Stimulated activated naive B cell treated with anti-CD40 and anti-IgM and Interleukin-4, amounts not matched to agents 10 μg/mL and 1 μg/mL and 100 μg/mL, for 72 hours (primary cell): Measurements from ENCODE around the gene ASIP.
"Not testable (repeated sequence)": the region's sequence is repeated elsewhere in the genome, so short reads cannot be mapped to it uniquely, and the experiment has no call there.

Source experiments
- ATAC-seq, 2 donors: fragments of 150-1000 bp; cut with Tn5 transposase; replicated peaks; 2 replicates each; pipeline ENCODE4 v1.10.0; 2021; ENCODE audit warnings: moderate library complexity in 1 of 2
- DNase-seq: peaks from one replicate; pipeline ENCODE4 v3.0.0; 2021
- H3K27ac Mint-ChIP-seq: one replicate; pipeline ENCODE4 v1.8.0; 2022; ENCODE audit warnings: mild to moderate bottlenecking, mixed read lengths
- H3K27me3 Mint-ChIP-seq, 2 donors: one replicate each; pipeline ENCODE4 v1.8.0; 2022; ENCODE audit warnings: mixed read lengths in 2 of 2
- H3K36me3 Mint-ChIP-seq, 2 donors: one replicate each; pipeline ENCODE4 v1.8.0; 2022; ENCODE audit warnings: mixed read lengths in 2 of 2, mild to moderate bottlenecking in 1 of 2
- H3K4me1 Mint-ChIP-seq, 2 donors: one replicate each; pipeline ENCODE4 v1.8.0; 2022; ENCODE audit warnings: mixed read lengths in 2 of 2, mild to moderate bottlenecking in 1 of 2
- H3K4me3 Mint-ChIP-seq, 2 donors: one replicate each; pipeline ENCODE4 v1.8.0; 2022; ENCODE audit warnings: mild to moderate bottlenecking in 2 of 2, mixed read lengths in 2 of 2, moderate library complexity in 1 of 2
- H3K9me3 Mint-ChIP-seq, 2 donors: one replicate each; pipeline ENCODE4 v1.8.0; 2022; ENCODE audit warnings: mixed read lengths in 2 of 2, mild to moderate bottlenecking in 1 of 2

Gene ASIP

GRCh38 chr20:34224251-34224650, 17.0 kb upstream of the ASIP start:
- not testable (repeated sequence) for H3K27ac Mint-ChIP-seq, H3K9me3 Mint-ChIP-seq, DNase-seq, ATAC-seq, H3K4me3 Mint-ChIP-seq, H3K36me3 Mint-ChIP-seq, H3K4me1 Mint-ChIP-seq
- peaks cover 6 to 17% of the 10 kb centered on the region in 2 donors for H3K27me3 Mint-ChIP-seq

- Mint-ChIP-seq H3K9me3 (peaks cover 0 to 3% of the 10 kb centered on the region in 2 donors), H3K36me3 (no peaks in the 10 kb centered on the region), H3K4me3 (no peak overlapping the region), H3K27ac (no peak overlapping the region), H3K27me3 (no peaks in the 10 kb centered on the region), H3K4me1 (peaks cover 0 to 2% of the 10 kb centered on the region in 2 donors)
- no peak for ATAC-seq
- DNase-seq: no peak
These were observed 9.6 kb upstream of the ASIP start for GRCh38 chr20:34231634-34232033.

GRCh38 chr20:34232494-34233087, 8.6 kb upstream of the ASIP start:
- no peak overlapping the region for H3K4me3 Mint-ChIP-seq
- peaks cover 0 to 3% of the 10 kb centered on the region in 2 donors for H3K9me3 Mint-ChIP-seq
- no peak overlapping the region for H3K27ac Mint-ChIP-seq
- peaks cover 0 to 2% of the 10 kb centered on the region in 2 donors for H3K4me1 Mint-ChIP-seq
- ATAC-seq (no peak), DNase-seq (no peak)
- H3K27me3 Mint-ChIP-seq: no peaks in the 10 kb centered on the region
- no peaks in the 10 kb centered on the region for H3K36me3 Mint-ChIP-seq

GRCh38 chr20:34233687-34234086, 7.5 kb upstream of the ASIP start:
- Mint-ChIP-seq H3K36me3 (peaks cover 0 to 8% of the 10 kb centered on the region in 2 donors), H3K27ac (no peak overlapping the region), H3K4me1 (peaks cover 0 to 2% of the 10 kb centered on the region in 2 donors), H3K9me3 (peaks cover 5 to 9% of the 10 kb centered on the region in 2 donors), H3K27me3 (no peaks in the 10 kb centered on the region), H3K4me3 (no peak overlapping the region)
- no peak for ATAC-seq
- DNase-seq: no peak

GRCh38 chr20:34235875-34236274, 5.3 kb upstream of the ASIP start:
- H3K36me3 Mint-ChIP-seq: peaks cover 0 to 8% of the 10 kb centered on the region in 2 donors
- H3K4me3 Mint-ChIP-seq: no peak overlapping the region

GRCh38 chr20:34237942-34238341, 3.3 kb upstream of the ASIP start:
- no peak overlapping the region for H3K27ac Mint-ChIP-seq
- DNase-seq: no peak
- ATAC-seq: no peak
- H3K9me3 Mint-ChIP-seq: peaks cover 7 to 13% of the 10 kb centered on the region in 2 donors
- peaks cover 0 to 8% of the 10 kb centered on the region in 2 donors for H3K36me3 Mint-ChIP-seq
- H3K4me1 Mint-ChIP-seq: peaks cover 17 to 35% of the 10 kb centered on the region in 2 donors
- H3K27me3 Mint-ChIP-seq: no peaks in the 10 kb centered on the region
- H3K4me3 Mint-ChIP-seq: no peak overlapping the region

More at GRCh38 chr20:34235875-34236274, 5.3 kb upstream of the ASIP start:
- Mint-ChIP-seq H3K9me3 (peaks cover 7 to 13% of the 10 kb centered on the region in 2 donors), H3K4me1 (peaks cover 8 to 15% of the 10 kb centered on the region in 2 donors), H3K27me3 (no peaks in the 10 kb centered on the region), H3K27ac (no peak overlapping the region)
- ATAC-seq: no peak
- no peak for DNase-seq

- Mint-ChIP-seq H3K4me3 (no peak overlapping the region), H3K36me3 (peaks cover 0 to 8% of the 10 kb centered on the region in 2 donors), H3K9me3 (peaks cover 7 to 13% of the 10 kb centered on the region in 2 donors), H3K27ac (no peak overlapping the region), H3K4me1 (peaks cover 17 to 35% of the 10 kb centered on the region in 2 donors), H3K27me3 (no peaks in the 10 kb centered on the region)
- ATAC-seq (no peak), DNase-seq (no peak)
These were observed 1.1 kb upstream of the ASIP start for GRCh38 chr20:34240121-34240520.

GRCh38 chr20:34242015-34242414, 792 bp downstream of the ASIP start:
- H3K9me3 Mint-ChIP-seq: peaks cover 7 to 10% of the 10 kb centered on the region in 2 donors
- ATAC-seq, H3K4me3 Mint-ChIP-seq, H3K27ac Mint-ChIP-seq, H3K36me3 Mint-ChIP-seq, DNase-seq, H3K27me3 Mint-ChIP-seq: not testable (repeated sequence)
- peaks cover 14 to 35% of the 10 kb centered on the region in 2 donors for H3K4me1 Mint-ChIP-seq

GRCh38 chr20:34242879-34243278, 1.7 kb downstream of the ASIP start:
- H3K4me3 Mint-ChIP-seq: no peak overlapping the region
- peaks cover 0 to 7% of the 10 kb centered on the region in 2 donors for H3K36me3 Mint-ChIP-seq
- peak overlapping the region; percentile 14 for H3K27ac Mint-ChIP-seq
- ATAC-seq (no peak), DNase-seq (no peak)
- no peaks in the 10 kb centered on the region for H3K27me3 Mint-ChIP-seq
- peaks cover 7 to 10% of the 10 kb centered on the region in 2 donors for H3K9me3 Mint-ChIP-seq
- peaks cover 14 to 35% of the 10 kb centered on the region in 2 donors for H3K4me1 Mint-ChIP-seq

- peaks cover 4 to 6% of the 10 kb centered on the region in 2 donors for H3K9me3 Mint-ChIP-seq
- H3K27ac Mint-ChIP-seq: no peak overlapping the region
- DNase-seq (no peak), ATAC-seq (no peak)
- no peaks in the 10 kb centered on the region for H3K27me3 Mint-ChIP-seq
- H3K36me3 Mint-ChIP-seq: peaks cover 0 to 2% of the 10 kb centered on the region in 2 donors
- peaks cover 14 to 35% of the 10 kb centered on the region in 2 donors for H3K4me1 Mint-ChIP-seq
- H3K4me3 Mint-ChIP-seq: no peak overlapping the region
These were observed 2.2 kb downstream of the ASIP start for GRCh38 chr20:34243377-34243776.

GRCh38 chr20:34246126-34246626, 5.0 kb downstream of the ASIP start:
- H3K27ac Mint-ChIP-seq: no peak overlapping the region
- H3K4me1 Mint-ChIP-seq: peaks cover 14 to 22% of the 10 kb centered on the region in 2 donors

GRCh38 chr20:34249291-34249690, 8.1 kb downstream of the ASIP start:
- Mint-ChIP-seq H3K4me3 (no peak overlapping the region), H3K27ac (no peak overlapping the region)

More at GRCh38 chr20:34246126-34246626, 5.0 kb downstream of the ASIP start:
- no peaks in the 10 kb centered on the region for H3K27me3 Mint-ChIP-seq
- no peak overlapping the region for H3K4me3 Mint-ChIP-seq
- no peaks in the 10 kb centered on the region for H3K9me3 Mint-ChIP-seq
- ATAC-seq (no peak), DNase-seq (no peak)
- H3K36me3 Mint-ChIP-seq: no peaks in the 10 kb centered on the region

GRCh38 chr20:34250005-34250404, 8.8 kb downstream of the ASIP start:
- peaks cover 5 to 7% of the 10 kb centered on the region in 2 donors for H3K4me1 Mint-ChIP-seq
- H3K36me3 Mint-ChIP-seq: no peaks in the 10 kb centered on the region
- H3K9me3 Mint-ChIP-seq: no peaks in the 10 kb centered on the region
- DNase-seq (no peak), ATAC-seq (no peak)
- no peak overlapping the region for H3K4me3 Mint-ChIP-seq
- H3K27me3 Mint-ChIP-seq: no peaks in the 10 kb centered on the region
- H3K27ac Mint-ChIP-seq: no peak overlapping the region

More at GRCh38 chr20:34249291-34249690, 8.1 kb downstream of the ASIP start:
- DNase-seq (no peak), ATAC-seq (peak; percentile 91 to 93)
- Mint-ChIP-seq H3K27me3 (no peaks in the 10 kb centered on the region), H3K36me3 (no peaks in the 10 kb centered on the region), H3K4me1 (peaks cover 5 to 7% of the 10 kb centered on the region in 2 donors), H3K9me3 (no peaks in the 10 kb centered on the region)

- H3K9me3 Mint-ChIP-seq: no peaks in the 10 kb centered on the region
These were observed 10.4 kb downstream of the ASIP start for GRCh38 chr20:34251619-34252018.

GRCh38 chr20:34252431-34253086, 11.3 kb downstream of the ASIP start:
- H3K36me3 Mint-ChIP-seq, H3K4me1 Mint-ChIP-seq, H3K9me3 Mint-ChIP-seq, H3K27ac Mint-ChIP-seq, DNase-seq, ATAC-seq, H3K4me3 Mint-ChIP-seq, H3K27me3 Mint-ChIP-seq: not testable (repeated sequence)

More at GRCh38 chr20:34251619-34252018, 10.4 kb downstream of the ASIP start:
- H3K4me1 Mint-ChIP-seq: peaks cover 5 to 9% of the 10 kb centered on the region in 2 donors
- no peak overlapping the region for H3K27ac Mint-ChIP-seq
- no peaks in the 10 kb centered on the region for H3K36me3 Mint-ChIP-seq
- DNase-seq (no peak), ATAC-seq (no peak)
- no peak overlapping the region for H3K4me3 Mint-ChIP-seq
- H3K27me3 Mint-ChIP-seq: no peaks in the 10 kb centered on the region
